PC-3 (cell line): Measurements from ENCODE around the gene METRN. TPM values are rescaled to one million over a fixed set of nuclear protein-coding genes. Genes with fewer than 3 reads are reported as not detected.
A peak's percentile ranks its signal among the peaks of the same experiment; 100 is the strongest.

ENCODE experiments used
- ATAC-seq: fragments of 200-7000 bp; cut with Tn5 transposase; 2 replicates; pipeline ENCODE4 v1.9.1; 2020; ENCODE audit warnings: mild to moderate bottlenecking, moderate library complexity
- BruUV-seq: library from RNA; stranded (reverse); fragments of 400-500 nt; replicated peaks from 2 replicates; lab custom pipeline; 2021; lab: Mats Ljungman, UMichigan
- CTCF ChIA-PET: fragments of 300-600 bp; sonication (Branson Sonifier 250); formaldehyde crosslinking; loops from one replicate; lab custom pipeline; 2022; ENCODE audit warnings: antibody characterized with exemption; lab: Charles Lee
- POLR2A ChIA-PET: fragments of 300-600 bp; sonication (Branson Sonifier 250); formaldehyde crosslinking; loops from one replicate; lab custom pipeline; 2022; ENCODE audit warnings: antibody characterized with exemption; ENCODE audit not compliant: unreplicated experiment; lab: Charles Lee
- DNase-seq: peaks from one replicate; pipeline ENCODE4 v3.0.0-alpha.2; 2015
- H2AFZ ChIP-seq: fragments of 300-600 bp; sonication (generic); 2 replicates; pipeline ENCODE4 v1.6.0; 2016; ENCODE audit warnings: antibody characterized with exemption, low read length
- H3F3A ChIP-seq: fragments of 300-600 bp; sonication (generic); one replicate; pipeline ENCODE4 v1.6.0; 2017; ENCODE audit warnings: antibody characterized with exemption, low read length, control low read depth, mild to moderate bottlenecking; ENCODE audit not compliant: unreplicated experiment
- H3K27ac ChIP-seq: fragments of 300-600 bp; sonication (generic); 2 replicates; pipeline ENCODE4 v1.5.1; 2016; ENCODE audit warnings: mild to moderate bottlenecking, low read length
- H3K27me3 ChIP-seq: fragments of 300-600 bp; sonication (generic); 2 replicates; pipeline ENCODE4 v1.6.1; 2016; ENCODE audit warnings: low read length, mixed read lengths
- H3K36me3 ChIP-seq: fragments of 300-600 bp; sonication (generic); 2 replicates; pipeline ENCODE4 v1.6.1; 2016; ENCODE audit warnings: low read depth, mixed run types, low read length, mixed read lengths
- H3K4me1 ChIP-seq: fragments of 300-600 bp; sonication (generic); 2 replicates; pipeline ENCODE4 v1.5.1; 2016; ENCODE audit warnings: low read length; ENCODE audit not compliant: insufficient read depth
- H3K4me2 ChIP-seq: fragments of 300-600 bp; sonication (generic); 2 replicates; pipeline ENCODE4 v1.6.0; 2016; ENCODE audit warnings: low read length
- H3K4me3 ChIP-seq: fragments of 300-600 bp; sonication (generic); 2 replicates; pipeline ENCODE4 v1.5.1; 2016; ENCODE audit warnings: mild to moderate bottlenecking, low read length, mixed read lengths
- H3K79me2 ChIP-seq: fragments of 300-600 bp; sonication (generic); 2 replicates; pipeline ENCODE4 v1.6.1; 2017; ENCODE audit warnings: low read length, mixed read lengths
- H3K9ac ChIP-seq: fragments of 300-600 bp; sonication (generic); 2 replicates; pipeline ENCODE4 v1.6.0; 2016; ENCODE audit warnings: mild to moderate bottlenecking, low read length
- H3K9me2 ChIP-seq: fragments of 300-600 bp; sonication (generic); replicated peaks from 2 replicates; pipeline ENCODE4 v1.6.1; 2016; ENCODE audit warnings: mixed run types, low read length, mixed read lengths
- H3K9me3 ChIP-seq: fragments of 300-600 bp; sonication (generic); 2 replicates; pipeline ENCODE4 v1.6.1; 2016; ENCODE audit warnings: low read length, mixed read lengths
- H4K20me1 ChIP-seq: fragments of 300-600 bp; sonication (generic); 2 replicates; pipeline ENCODE4 v1.6.1; 2016; ENCODE audit warnings: low read length, mixed read lengths
- CTCF ChIP-seq: fragments of 300-600 bp; sonication (generic); conservative IDR thresholded peaks from 2 replicates; pipeline ENCODE4 v1.5.1; 2017; ENCODE audit warnings: antibody characterized with exemption, low read depth, mild to moderate bottlenecking, low read length
- EZH2 ChIP-seq: fragments of 300-600 bp; sonication (generic); IDR thresholded peaks from one replicate; pipeline ENCODE4 v1.6.1; 2017; ENCODE audit warnings: antibody characterized with exemption, mild to moderate bottlenecking, low read length; ENCODE audit not compliant: unreplicated experiment
- EZH2phosphoT487 ChIP-seq: fragments of 300-600 bp; sonication (generic); IDR thresholded peaks from 2 replicates; pipeline ENCODE4 v1.6.1; 2018; ENCODE audit warnings: mild to moderate bottlenecking, antibody characterized with exemption, low read length, borderline replicate concordance
- intact Hi-C: fragments of 100-400 bp; cut with micrococcal nuclease; formaldehyde crosslinking; loops from 2 replicates; pipeline ENCODE4 v1.9.0; 2023
- total RNA-seq: library from RNA; depleted of rRNA; stranded (reverse); fragments of >200 nt; gene quantifications from 2 replicates; pipeline ENCODE4 v1.2.3, GENCODE V29; 2014

METRN gene
- total RNA-seq, 1 experiment from 2014 or later: 320 TPM

GRCh38 chr16:700684-701584 lies 14.0 kb upstream of the METRN start:
- DNase-seq: no peak
- Histone ChIP-seq H3K4me1 (no peaks in the 10 kb centered on the region), H3K79me2 (no peaks in the 10 kb centered on the region), H3K9ac (no peak overlapping the region), H3F3A (no peaks in the 10 kb centered on the region), H2AFZ (no peak overlapping the region), H3K9me3 (no peaks in the 10 kb centered on the region), H3K36me3 (no peaks in the 10 kb centered on the region), H3K27ac (no peak overlapping the region), H4K20me1 (no peaks in the 10 kb centered on the region), H3K4me2 (peak overlapping the region; percentile 26; the same call in 1 of the 2 replicates), H3K9me2 (no peaks in the 10 kb centered on the region), H3K27me3 (peaks cover 13% of the 10 kb centered on the region), H3K4me3 (no peak overlapping the region)
- ChIA-PET CTCF (no interaction called here), POLR2A (no interaction called here)
- ATAC-seq: peak; percentile 48; the same call in 1 of the 2 replicates
- BruUV-seq: no TSS peak
- intact Hi-C loops: no loop called here
- TF ChIP-seq EZH2phosphoT487 (no peak), EZH2 (no peak), CTCF (no peak)

GRCh38 chr16:702341-702740 lies 12.6 kb upstream of the METRN start:
- Histone ChIP-seq H3K4me3 (no peak overlapping the region), H3K9me2 (no peaks in the 10 kb centered on the region), H3K4me2 (no peak overlapping the region), H3K9me3 (no peaks in the 10 kb centered on the region), H2AFZ (no peak overlapping the region), H3K36me3 (no peaks in the 10 kb centered on the region), H3K79me2 (no peaks in the 10 kb centered on the region), H3F3A (no peaks in the 10 kb centered on the region), H3K27ac (no peak overlapping the region), H4K20me1 (no peaks in the 10 kb centered on the region), H3K27me3 (peaks cover 25% of the 10 kb centered on the region), H3K4me1 (no peaks in the 10 kb centered on the region), H3K9ac (no peak overlapping the region)
- no peak for DNase-seq
- BruUV-seq: no TSS peak
- no peak for ATAC-seq
- CTCF ChIA-PET: no interaction called here
- intact Hi-C loops: no loop called here
- POLR2A ChIA-PET: interaction anchor here (0.6 kb wide), 1 partner anchor 376 kb away, joined by 3 read pairs; no protein-coding TSS in a partner anchor
- no peak for TF ChIP-seq EZH2phosphoT487

GRCh38 chr16:703406-703805 lies 11.5 kb upstream of the METRN start:
- BruUV-seq: no TSS peak
- CTCF ChIA-PET: no interaction called here
- H3K4me1 ChIP-seq: no peaks in the 10 kb centered on the region
- no peak for TF ChIP-seq EZH2phosphoT487
- TF ChIP-seq EZH2: no peak
- TF ChIP-seq CTCF: no peak
- H3K27ac ChIP-seq: no peak overlapping the region
- H3K4me3 ChIP-seq: no peak overlapping the region
- no peak for ATAC-seq
- intact Hi-C loops: no loop called here
- H3K9me3 ChIP-seq: no peaks in the 10 kb centered on the region
- H3K9me2 ChIP-seq: no peaks in the 10 kb centered on the region
- no peaks in the 10 kb centered on the region for H3K36me3 ChIP-seq
- H3K4me2 ChIP-seq: no peak overlapping the region
- POLR2A ChIA-PET: no interaction called here
- no peaks in the 10 kb centered on the region for H4K20me1 ChIP-seq
- H3K79me2 ChIP-seq: no peaks in the 10 kb centered on the region
- H3F3A ChIP-seq: no peaks in the 10 kb centered on the region
- no peak overlapping the region for H3K9ac ChIP-seq
- no peak for DNase-seq
- no peak overlapping the region for H2AFZ ChIP-seq
- H3K27me3 ChIP-seq: peaks cover 33% of the 10 kb centered on the region
